C4-2B (cell line): ENCODE measurements around the gene DNAH17.

Experiments
- H3K27ac ChIP-seq: fragments of 450-650 bp; 2 replicates; pipeline ENCODE4 v1.5.1; 2017
- CTCF ChIP-seq: fragments of 450-650 bp; conservative IDR thresholded peaks from 2 replicates; pipeline ENCODE4 v1.5.1; 2017; ENCODE audit warnings: mild to moderate bottlenecking
- ZFX ChIP-seq: fragments of 450-650 bp; IDR thresholded peaks from 2 replicates; pipeline ENCODE4 v1.6.1; 2017

The DNAH17 gene

GRCh38 chr17:78377858-78378224 lies 199.4 kb downstream of the DNAH17 start:
- H3K27ac ChIP-seq = peak overlapping the region; percentile 79
- no peak for TF ChIP-seq ZFX
- TF ChIP-seq CTCF = no peak

- H3K27ac ChIP-seq = no peak overlapping the region
- TF ChIP-seq ZFX (no peak), CTCF (no peak)
Measured at GRCh38 chr17:78376161-78376560, 201.0 kb downstream of the DNAH17 start.

GRCh38 chr17:78375401-78376151 lies 201.6 kb downstream of the DNAH17 start:
- no peak overlapping the region for H3K27ac ChIP-seq
- TF ChIP-seq ZFX (no peak), CTCF (no peak)

GRCh38 chr17:78374631-78375274 lies 202.4 kb downstream of the DNAH17 start:
- no peak overlapping the region for H3K27ac ChIP-seq
- TF ChIP-seq CTCF = no peak
- TF ChIP-seq ZFX = no peak

- TF ChIP-seq CTCF (no peak), ZFX (no peak)
- no peak overlapping the region for H3K27ac ChIP-seq
Measured at GRCh38 chr17:78374189-78374588, 203.0 kb downstream of the DNAH17 start.
